Stimulated activated CD4-positive, alpha-beta T cell treated with anti-CD3 and anti-CD28 coated beads, Interleukin-12 subunit alpha, Interleukin-12 subunit beta, amount 100 ng/mL, for 24 hours (primary cell): ENCODE measurements around the gene SMTNL2.
"Not testable (repeated sequence)": the region's sequence is repeated elsewhere in the genome, so short reads cannot be mapped to it uniquely, and the experiment has no call there.

ENCODE experiments used
- DNase-seq, 2 experiments: peaks; one replicate each; pipeline ENCODE4 v3.0.0-alpha.2; 2020; ENCODE audit warnings: low read depth in 2 of 2

The SMTNL2 gene

GRCh38 chr17:4560421-4560820, 23.9 kb upstream of the SMTNL2 start, which contains the start of gene GGT6:
Gene GGT6 (minus strand): TSS chr17:4560577. CDS start chr17:4560521, 56 bp downstream.
- no peak for DNase-seq

DNA sequence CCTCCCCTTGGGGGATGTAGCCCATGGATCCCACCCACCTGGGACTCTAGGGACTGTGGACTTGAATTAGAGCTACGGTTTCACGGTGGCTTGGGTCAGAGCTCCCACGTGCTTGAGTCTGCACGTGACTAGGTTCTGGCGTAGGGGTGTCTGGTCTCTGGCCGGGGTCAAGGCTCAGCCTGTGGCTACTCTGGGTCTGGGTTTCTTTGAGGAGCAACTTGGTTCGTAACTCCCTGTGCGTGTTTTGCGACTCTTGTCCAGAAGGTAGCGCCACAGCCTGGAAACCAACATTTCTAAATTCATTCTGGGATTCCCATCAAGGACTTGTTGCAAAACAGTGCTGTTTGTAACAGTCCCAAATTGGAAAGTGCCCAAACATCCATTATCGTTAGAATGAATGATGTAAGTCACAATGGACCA, 23.5 kb upstream of the SMTNL2 start:
- no peak for DNase-seq

DNA sequence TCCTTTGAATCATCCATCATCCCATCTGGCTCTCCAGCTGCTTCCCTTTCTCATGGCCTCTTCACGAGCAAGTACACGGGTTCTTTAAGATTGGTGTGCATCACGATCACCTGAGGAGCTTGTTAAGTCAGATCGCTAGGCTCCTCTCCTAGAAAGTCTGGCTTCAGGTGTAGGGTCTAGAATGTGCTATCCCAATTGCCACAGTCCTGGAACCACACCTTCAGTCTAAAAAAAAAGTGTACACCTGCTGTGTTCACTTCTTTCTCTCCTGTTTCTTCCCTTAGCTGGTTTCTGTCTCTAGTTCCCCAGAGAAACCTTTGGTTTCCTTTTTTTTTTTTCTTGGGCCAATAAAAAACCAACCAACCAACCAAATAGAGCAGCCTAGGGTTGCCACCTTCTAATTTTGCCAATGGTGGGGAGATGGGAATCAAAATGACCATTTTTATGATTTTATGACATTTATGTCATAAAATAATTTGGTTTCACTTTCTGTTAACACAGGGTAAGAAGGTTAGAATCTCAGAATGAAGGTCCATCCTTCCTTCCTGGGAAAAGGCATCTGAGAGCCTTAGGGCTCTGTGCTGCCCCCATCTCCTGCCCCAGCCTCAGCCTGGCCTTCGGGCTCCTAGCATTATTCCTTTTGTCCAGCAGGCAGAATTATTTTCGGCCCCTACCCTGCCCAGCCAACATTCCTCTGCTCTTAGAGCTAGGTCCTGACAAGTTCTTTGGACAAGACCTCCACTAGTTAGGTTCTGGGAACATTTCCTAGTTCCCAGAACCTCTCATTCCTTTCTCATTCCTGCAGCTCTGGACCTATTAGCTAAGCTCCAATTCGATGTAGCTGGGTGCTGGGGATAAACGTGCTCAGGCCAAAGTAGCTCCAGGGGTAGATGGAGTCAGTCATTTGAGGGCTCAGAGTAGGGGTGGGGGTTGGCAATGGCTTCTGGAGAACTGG, 22.0 kb upstream of the SMTNL2 start:
- no peak for DNase-seq

GRCh38 chr17:4565209-4566141, 18.9 kb upstream of the SMTNL2 start:
- peak; percentile 28 to 54 for DNase-seq

DNA sequence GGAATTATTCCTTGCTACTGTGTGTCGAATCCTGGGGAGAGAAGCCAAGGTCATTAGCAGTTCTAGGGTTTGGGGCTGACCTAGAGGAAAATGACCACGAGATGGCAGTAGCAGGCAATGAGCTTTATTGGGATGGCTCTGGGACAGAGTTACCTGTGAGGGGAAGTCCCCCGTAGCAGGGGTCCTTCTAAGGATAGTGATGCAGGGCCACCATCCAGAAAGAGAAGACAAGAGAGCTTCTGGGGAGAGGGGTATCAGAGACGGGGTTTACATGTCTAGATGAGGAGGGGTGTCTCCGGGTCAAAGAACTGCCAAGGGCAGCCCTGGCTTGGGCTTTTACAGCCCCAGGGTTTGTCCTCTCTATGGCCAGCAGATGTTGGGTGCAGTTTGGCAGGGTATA, 17.5 kb upstream of the SMTNL2 start:
- DNase-seq, result peak in 1 of 2 experiments; percentile 40

DNA sequence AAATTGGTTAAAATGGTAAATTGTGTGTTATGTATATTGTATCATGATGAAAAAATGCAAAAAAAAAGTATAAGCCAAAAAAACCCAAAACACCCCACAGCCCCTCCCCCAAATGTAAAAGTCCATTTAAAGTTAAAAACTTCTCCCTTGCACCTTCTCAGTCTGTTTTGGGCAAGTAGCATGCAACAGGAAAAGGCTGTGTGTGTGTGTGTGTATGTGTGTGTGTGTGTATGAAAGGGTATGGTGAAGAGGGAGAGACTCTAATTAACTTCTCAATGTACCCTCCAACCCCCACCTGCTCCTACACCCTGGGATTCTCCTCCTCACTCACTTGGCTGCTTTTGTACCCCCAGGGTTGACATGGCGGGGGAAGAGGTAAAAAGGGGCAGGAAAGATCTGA, 14.7 kb upstream of the SMTNL2 start:
- DNase-seq, result no peak

- DNase-seq, result no peak
These were observed 12.2 kb upstream of the SMTNL2 start for GRCh38 chr17:4572131-4572530.

- no peak for DNase-seq
These were observed 11.2 kb upstream of the SMTNL2 start for GRCh38 chr17:4573115-4573514.

DNA sequence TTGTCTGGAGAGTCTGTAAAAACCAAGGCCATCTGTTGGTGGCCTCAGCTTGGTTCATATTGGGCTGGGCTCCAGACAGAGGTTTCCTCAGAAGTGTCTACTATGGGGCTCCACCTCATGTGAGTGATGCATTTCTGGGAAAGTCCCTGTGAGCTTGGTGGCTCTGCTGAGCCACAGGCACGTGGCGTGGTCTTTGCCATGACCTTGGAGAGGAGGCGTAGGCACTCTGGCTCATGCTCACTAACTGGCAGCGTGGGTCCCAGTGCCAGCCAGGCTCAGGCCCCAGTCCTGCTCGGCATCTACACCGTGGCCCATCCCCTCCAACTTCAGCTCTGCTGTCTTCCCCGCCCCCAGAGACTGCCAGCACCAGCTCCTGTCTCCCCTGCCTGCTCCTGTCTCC, 10.7 kb upstream of the SMTNL2 start:
- peak; percentile 56 to 58 for DNase-seq

- DNase-seq, result no peak
These were observed 9.8 kb upstream of the SMTNL2 start for GRCh38 chr17:4574448-4575045.

GRCh38 chr17:4576161-4576558, 8.2 kb upstream of the SMTNL2 start:
- DNase-seq, result no peak

GRCh38 chr17:4576729-4577322, 7.5 kb upstream of the SMTNL2 start:
- no peak for DNase-seq

- no peak for DNase-seq
These were observed 6.8 kb upstream of the SMTNL2 start for GRCh38 chr17:4577386-4577993.

DNA sequence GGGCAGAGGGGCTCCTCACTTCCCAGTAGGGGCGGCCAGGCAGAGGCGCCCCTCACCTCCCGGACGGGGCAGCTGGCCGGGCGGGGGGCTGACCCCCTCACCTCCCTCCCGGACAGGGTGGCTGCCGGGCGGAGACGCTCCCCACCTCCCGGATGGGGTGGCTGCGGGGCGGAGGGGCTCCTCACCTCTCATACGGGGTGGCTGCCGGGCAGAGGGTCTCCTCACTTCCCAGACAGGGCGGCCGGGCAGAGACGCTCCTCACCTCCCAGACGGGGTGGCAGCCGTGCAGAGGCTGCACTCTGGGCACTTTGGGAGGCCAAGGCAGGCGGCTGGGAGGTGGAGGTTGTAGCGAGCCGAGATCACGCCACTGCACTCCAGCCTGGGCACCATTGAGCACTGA, 6.0 kb upstream of the SMTNL2 start:
- DNase-seq, result not testable (repeated sequence)

- no peak for DNase-seq
These were observed 4.7 kb upstream of the SMTNL2 start for GRCh38 chr17:4579678-4580077.

DNA sequence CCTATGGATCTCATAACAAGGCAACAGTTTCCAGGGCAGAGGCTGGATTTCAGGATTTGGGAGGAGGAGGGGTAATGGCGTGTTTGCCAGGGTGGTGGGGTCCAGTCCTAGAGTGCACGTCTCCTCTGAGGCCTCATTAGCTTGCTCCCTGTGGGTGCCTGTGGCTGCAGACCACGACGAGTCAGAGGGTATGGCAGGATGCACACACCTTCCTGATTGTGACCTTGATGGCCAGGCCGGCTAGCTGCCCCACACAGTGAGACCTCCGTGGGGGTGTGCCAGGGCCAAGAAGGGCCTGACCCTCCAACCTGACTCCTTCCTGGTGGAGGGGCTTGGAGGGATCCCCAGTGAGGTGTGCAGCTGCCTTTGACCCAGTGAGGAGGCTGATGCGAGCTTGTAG, 4.0 kb upstream of the SMTNL2 start:
- no peak for DNase-seq

DNA sequence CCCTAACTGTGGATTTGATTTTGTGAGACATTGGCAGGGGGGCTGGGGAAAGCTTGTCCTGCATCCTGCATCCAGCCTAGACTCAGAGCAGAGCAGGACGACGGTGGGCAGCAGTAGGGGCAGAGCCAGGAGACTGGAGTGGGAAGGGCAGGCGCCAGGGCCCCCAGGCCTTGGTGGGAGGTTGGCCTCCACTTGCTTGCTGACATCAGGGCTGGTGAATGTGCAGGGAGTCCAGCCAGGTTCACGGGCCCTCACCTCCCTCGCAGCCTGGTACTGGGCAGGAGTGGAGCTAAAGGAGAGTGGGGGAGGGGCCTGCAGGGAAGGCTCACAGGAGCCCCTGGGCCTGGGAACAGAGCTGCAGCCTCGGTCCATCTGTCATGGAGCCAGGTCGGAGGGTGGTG, 2.2 kb upstream of the SMTNL2 start:
- DNase-seq, result no peak

- DNase-seq, result no peak
These were observed 1.6 kb upstream of the SMTNL2 start for GRCh38 chr17:4582691-4583090.

- DNase-seq, result no peak
These were observed 1.1 kb upstream of the SMTNL2 start for GRCh38 chr17:4583206-4583605.

DNA sequence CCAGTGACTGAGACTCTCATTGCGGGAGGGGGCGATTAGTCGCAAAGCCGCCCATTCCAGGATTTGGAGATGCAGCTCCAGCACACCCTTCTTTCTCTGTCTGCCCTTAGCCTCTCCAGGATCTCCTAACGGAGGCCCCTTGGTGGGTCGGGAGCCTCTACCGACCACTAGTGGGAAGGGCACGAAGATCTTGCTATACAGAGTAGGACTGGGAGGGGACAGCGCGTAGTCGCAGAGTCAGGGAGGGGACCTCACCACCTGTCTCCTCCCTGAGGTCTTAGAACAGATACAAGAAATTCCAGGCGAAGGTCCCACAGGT, 588 bp upstream of the SMTNL2 start:
- DNase-seq, result no peak

DNA sequence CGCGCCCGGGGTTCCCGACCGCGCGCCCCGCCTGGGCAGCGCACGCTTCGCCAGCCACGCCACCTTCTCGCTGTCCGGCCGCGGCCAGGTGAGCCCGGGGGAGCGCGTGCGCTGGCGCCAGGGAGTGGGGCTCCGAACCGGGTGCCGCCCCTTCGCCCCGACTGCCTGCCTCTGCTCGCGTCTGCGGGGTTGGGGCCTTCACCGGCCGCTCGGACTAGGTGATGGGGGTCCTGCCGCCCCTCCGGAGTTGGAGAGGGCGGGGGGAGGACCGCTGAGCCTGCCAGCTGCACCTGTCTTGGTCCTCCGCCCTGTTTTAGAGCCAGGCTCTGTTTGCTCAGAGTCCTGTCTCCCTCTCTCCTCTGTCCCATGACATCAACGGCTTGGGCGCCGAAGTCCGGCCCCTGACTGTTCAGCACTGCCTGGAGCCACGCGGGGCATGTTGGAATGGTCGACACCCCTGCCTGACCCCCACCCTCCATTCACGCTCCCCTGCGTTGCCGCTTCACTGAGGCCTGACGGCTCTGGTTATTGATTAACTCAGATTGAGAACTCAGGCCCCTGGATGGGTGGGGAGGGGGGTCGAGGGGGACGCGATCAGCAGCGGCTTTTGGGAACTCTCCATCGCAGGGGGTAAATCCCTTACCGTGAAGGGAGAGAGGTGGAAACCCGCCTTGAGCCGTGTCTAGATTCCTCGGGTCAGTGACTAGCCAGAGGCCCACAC, 748 bp downstream of the SMTNL2 start:
- no peak for DNase-seq
